Right forelimb (tissue), 1 donor: ENCODE data around the gene CCDC191.

ENCODE experiments used
- DNase-seq: peaks from one replicate; pipeline ENCODE4 v3.0.0-alpha.2; 2018

Gene CCDC191

DNA sequence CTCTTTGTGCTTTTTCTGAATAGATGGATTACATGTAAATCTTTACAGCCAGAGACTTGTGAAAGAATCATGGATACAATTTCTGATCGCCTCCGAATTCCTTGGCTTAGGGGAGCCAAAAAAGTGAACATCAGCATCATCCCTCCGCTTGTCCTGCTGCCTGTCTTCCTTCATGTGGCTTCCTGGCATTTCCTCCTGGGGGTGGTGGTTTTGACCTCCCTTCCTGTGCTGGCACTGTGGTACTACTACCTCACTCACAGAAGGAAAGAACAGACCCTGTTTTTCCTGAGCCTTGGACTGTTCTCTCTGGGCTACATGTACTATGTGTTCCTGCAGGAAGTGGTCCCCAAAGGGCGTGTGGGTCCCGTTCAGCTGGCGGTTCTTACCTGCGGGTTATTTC, 102.6 kb downstream of the CCDC191 start:
- no peak for DNase-seq

DNA sequence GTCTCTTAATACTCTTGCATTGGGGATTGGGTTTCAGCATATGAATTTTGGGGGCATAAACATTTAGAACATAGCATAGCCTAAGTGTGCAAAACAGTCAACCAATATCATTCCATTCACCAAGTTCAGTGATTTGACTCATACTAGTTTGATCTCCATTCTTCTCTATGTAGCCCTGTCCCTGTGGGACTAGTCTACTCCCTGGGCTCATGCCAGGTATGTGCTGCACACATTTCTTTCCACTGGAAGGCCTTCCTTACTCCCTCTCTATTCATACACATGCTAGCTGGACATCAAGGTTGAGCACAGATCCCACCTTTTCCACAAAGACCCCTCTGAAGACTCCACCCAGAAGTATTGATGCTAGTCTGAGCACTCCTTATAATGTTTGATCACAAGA, 103.4 kb downstream of the CCDC191 start:
- no peak for DNase-seq

DNA sequence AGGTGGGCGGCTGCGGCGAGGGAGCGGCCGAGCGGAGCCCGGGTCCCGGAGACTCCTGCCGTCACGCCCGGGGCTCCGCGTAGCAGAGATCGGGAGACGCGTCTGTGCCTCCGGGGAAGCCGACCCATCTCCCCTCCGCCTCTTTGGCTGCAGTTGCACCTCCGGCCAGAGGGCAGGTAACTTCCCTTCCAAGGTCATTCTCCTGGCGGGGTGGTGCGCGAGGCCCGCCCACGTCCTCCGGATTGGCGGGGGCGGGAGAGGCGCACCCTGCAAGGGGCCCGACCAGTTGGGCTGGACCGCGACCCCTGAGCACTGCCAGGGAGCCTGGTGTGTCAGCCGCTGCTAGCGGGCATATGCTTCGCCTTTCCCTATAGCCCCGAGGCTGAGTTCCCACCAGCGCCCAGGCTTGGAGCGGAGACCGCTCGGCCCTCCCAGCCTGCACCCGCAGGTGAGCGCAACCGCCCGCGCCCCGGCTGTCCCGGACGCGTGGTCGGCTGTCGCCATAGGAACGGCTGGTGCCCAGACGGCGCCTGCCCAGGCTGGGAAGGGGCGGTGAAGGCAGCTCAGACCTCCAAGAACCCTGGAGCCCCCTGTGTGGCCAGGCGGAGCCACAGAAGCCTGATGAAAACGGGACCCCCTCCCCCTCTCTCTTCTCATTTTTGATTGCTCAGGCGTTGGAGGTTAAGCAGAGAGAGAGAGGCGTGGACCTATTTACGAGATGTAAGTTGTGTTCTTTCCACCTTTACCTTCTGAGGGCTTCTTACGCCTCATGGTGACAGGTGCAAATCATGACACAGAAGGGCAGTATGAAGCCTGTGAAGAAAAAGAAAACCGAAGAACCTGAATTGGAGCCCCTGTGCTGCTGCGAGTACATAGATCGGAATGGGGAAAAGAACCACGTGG, 108.1 kb downstream of the CCDC191 start:
- peak; percentile 53 for DNase-seq

DNA sequence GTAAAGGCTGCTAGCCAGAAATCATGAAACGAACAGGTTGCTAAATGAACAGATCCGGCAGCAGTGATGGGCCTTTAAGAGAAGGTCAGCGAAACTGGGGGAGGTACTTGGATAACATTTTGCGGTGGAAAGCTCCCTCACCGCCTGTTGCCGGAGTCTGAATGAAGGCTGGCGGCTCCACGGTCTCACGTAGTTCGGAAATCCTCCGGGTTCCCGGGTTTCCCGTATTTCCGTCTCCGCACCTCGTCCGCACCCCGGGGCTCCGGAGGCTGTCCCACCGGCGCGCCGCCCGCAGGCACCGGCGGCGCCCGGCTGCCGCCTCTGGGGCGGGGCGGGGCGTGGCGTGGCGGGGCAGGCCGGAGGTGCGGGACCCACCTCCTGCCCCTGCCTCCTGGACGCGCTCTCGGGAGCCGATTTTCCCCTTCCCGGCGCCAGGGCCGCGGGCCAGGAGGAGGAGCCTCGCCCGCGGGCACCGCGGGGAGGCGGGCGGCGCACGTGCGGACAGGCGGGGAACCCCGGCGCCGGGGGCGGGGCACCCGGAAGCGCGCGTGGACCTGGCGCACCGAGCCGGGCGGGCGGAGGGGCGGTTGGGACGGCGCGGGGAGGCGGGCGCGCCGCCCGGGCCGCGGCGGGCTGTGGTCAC, 108.8 kb downstream of the CCDC191 start, which contains the start of gene ZDHHC23:
ZDHHC23 (plus strand) TSS at position 642 of the 643 bp plus-strand sequence. CDS start 790 bp downstream, outside the sequence.
- peak; percentile 78 for DNase-seq

DNA sequence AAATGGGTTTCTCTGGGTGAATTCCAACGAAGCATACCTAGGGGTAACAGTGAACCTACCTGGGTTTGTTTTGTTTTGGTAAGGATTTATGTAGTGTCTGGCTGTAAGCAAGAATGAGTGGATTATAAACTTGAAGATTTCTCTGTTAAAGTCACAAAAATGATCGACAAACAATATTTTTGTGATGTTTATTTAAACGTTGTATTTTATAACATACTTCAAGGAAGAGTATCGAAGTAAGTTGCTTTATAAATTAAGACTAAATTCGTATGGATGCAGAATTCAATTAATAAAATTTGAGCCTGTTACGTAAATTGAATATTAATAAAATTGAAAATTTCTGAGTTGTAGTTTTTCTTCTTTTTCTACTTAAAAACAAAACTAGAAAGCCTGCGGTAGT, 109.5 kb downstream of the CCDC191 start:
- DNase-seq: no peak

DNA sequence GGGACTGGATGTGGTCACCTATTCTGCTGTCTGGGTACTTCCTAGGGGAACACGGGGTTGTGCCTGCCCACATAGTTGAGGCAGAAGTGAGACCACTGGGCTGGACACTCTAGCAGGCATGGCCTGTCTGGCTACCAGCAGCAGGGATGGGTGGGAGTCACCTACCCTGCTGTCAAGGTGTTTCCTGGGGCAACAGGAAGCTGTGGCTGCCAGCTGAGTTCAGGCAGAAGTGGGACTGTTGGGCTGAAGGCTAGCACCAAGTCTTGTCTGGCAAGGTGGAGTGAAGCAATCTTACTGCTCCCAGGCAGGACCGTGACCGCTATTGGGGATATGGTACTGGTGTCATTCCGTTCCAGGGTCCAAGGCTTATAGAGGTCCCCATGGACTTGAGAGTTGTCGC, 128.8 kb downstream of the CCDC191 start:
- no peak for DNase-seq

DNA sequence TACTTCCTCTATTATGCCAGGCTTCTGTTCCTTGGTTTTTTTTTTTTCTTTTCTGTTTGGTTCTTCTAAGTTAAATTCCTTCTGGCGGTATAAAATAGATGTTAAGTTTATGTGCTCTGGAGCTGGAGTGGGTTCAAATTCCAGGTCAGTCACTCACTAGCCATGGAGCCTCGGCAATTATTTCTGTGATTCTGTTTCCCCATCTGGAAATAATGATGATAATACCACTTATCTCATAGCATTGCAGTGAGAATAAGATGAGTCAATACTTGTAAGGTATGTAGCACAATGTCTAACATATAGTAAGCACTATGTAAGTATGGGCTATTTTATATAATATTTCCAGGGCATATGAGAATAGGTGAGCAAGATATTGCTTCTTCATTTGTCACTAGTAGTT, 141.7 kb downstream of the CCDC191 start:
- DNase-seq: no peak
